CD4-positive, alpha-beta T cell treated with Interleukin-4 for 1 hour (primary cell): ENCODE measurements around the gene PRDM1.
"Not testable (repeated sequence)": the region's sequence is repeated elsewhere in the genome, so short reads cannot be mapped to it uniquely, and the experiment has no call there.

Source experiments
- DNase-seq, 2 donors: peaks; one replicate each; pipeline ENCODE4 v3.0.0-alpha.2; 2020 to 2022

The PRDM1 gene

GRCh38 chr6:106142876-106143431, 56.8 kb downstream of the PRDM1 start:
- DNase-seq, result no peak

DNA sequence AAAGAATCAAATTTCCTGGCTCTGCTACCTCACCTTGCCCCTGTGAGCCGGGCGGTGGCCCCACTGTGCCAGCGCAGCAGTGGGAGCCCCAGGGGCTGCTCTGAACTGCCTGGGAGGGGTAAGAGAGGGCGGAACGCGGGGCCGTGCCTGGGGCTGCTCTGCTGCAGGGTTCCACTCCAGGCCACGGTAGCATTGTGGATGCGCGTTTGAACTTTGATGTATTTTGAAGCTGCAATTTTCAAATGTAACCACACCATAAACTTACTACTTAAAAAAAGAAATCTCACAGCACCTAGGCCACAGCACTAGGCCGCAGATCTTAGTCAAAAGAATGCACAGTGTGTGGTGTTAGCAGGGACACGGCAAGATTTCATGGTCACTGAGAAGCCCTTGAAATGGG, 57.5 kb downstream of the PRDM1 start:
- no peak for DNase-seq

GRCh38 chr6:106145144-106145543, 59.0 kb downstream of the PRDM1 start:
- DNase-seq, result no peak

GRCh38 chr6:106145741-106146227, 59.6 kb downstream of the PRDM1 start:
- DNase-seq, result no peak

GRCh38 chr6:106146852-106147351, 60.8 kb downstream of the PRDM1 start:
- no peak for DNase-seq

DNA sequence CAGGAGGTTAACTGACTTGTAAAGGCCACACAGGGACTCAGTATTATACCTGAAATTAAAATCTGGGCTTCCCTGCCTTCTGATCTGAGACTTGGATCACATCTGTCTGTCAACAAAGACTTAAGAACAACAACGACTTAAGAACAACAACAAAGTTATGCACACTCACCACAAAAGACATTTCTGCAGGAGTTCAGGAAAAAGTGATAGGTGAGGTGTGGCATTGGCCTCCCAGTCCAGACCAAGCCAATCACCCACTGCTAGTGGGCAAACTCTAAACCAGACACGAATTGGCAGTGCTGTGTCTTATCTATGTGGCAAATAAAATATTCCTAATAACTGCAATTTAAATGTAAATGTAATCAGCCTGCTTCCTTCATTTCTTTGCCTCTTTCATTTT, 61.3 kb downstream of the PRDM1 start:
- no peak for DNase-seq

- DNase-seq, result peak; percentile 21 to 52
Measured at GRCh38 chr6:106149472-106150069, 63.4 kb downstream of the PRDM1 start.

GRCh38 chr6:106152476-106152875, 66.3 kb downstream of the PRDM1 start:
- DNase-seq, result not testable (repeated sequence)

GRCh38 chr6:106152952-106153351, 66.8 kb downstream of the PRDM1 start:
- no peak for DNase-seq

GRCh38 chr6:106154326-106154725, 68.2 kb downstream of the PRDM1 start:
- DNase-seq, result no peak

- no peak for DNase-seq
Measured at GRCh38 chr6:106155219-106155830, 69.2 kb downstream of the PRDM1 start.

DNA sequence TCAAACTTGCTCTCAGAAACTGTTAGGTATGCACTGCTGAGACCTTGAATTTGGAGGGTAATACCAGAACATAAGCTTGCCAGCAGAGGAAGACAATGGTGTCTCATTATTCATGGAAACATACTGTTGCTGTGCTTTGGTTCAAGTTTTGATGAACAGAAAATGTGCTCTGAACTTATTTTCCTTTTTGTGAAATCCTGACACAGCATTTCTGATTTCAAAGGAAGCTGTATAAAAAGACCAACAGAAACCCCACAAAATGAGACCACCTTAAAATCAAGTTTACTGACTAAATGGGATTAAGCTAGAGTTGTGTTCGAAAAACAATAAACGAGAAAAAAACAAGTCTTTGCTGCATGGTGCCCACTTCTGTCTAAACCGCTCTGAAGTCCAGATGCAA, 70.3 kb downstream of the PRDM1 start:
- DNase-seq, result no peak

GRCh38 chr6:106156863-106157262, 70.7 kb downstream of the PRDM1 start:
- DNase-seq, result no peak

- DNase-seq, result no peak
Measured at GRCh38 chr6:106158816-106159215, 72.7 kb downstream of the PRDM1 start.
